GM20431 (cell line): ENCODE measurements around the gene POLR2I.

Source experiments
- in situ Hi-C: fragments of 300-500 bp; cut with MseI, MboI; formaldehyde crosslinking; loops from one replicate; pipeline ENCODE4 v1.15.0; 2020; ENCODE audit warnings: low sequenced_read_pairs; ENCODE audit not compliant: unreplicated experiment

POLR2I gene

GRCh38 chr19:36103842-36104552 lies 10.7 kb downstream of the POLR2I start:
- in situ Hi-C loops: no loop called here

- in situ Hi-C loops: no loop called here
Measured at GRCh38 chr19:36103040-36103626, 11.5 kb downstream of the POLR2I start.

DNA sequence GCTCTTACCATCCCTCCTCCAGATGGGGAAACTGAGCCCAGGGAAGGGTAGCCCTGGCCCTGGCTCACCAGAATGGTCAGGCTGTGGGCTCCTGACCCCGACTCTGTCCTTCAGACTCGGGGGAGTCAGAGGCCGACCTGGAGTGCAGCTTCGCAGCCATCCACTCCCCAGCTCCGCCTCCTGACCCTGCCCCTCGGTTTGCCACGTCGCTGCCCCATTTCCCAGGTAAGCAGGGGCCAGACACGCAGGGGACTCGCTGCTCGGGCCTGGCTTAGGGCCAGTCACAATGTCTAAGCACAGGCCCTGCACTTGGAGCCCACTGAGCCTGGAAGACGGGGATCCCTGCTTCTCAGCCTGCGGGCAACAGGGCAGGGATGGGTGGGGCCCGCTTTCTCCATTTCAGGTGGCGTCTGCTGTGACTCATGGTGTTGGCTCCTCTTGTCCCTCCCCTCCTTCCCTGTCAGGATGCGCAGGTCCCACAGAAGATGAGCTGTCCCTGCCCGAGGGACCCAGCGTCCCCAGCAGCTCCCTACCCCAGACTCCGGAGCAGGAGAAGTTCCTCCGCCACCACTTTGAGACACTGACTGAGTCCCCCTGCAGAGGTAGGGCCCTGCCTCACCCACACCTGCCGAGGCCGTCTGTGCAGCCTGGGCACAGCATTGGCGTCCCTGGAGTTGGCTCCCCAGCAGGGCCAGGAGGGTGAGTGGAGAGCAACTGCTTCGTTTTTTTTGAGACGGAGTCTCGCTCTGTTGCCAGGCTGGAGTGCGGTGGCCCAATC lies 12.9 kb downstream of the POLR2I start:
- in situ Hi-C loops: no loop called here

DNA sequence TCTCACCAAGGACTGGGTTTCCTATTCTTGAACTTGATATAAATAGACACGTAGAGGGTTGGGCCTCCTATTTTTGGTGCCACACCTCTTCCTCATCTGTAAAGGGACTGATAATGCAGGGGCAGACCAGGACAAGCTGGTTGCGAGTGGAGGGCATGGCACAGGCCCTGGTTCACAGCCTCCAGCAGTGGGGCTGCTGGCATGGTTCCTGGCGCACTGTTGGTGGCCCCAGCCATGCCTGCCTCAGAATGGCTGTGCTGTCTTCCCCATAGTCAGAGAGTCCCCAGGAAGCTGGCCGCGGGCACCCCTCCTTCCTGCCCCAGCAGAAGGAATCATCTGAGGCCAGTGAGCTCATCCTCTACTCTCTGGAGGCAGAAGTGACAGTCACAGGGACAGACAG lies 14.2 kb downstream of the POLR2I start:
- in situ Hi-C loops: no loop called here

- in situ Hi-C loops: no loop called here
Measured at GRCh38 chr19:36099166-36099785, 15.4 kb downstream of the POLR2I start.

DNA sequence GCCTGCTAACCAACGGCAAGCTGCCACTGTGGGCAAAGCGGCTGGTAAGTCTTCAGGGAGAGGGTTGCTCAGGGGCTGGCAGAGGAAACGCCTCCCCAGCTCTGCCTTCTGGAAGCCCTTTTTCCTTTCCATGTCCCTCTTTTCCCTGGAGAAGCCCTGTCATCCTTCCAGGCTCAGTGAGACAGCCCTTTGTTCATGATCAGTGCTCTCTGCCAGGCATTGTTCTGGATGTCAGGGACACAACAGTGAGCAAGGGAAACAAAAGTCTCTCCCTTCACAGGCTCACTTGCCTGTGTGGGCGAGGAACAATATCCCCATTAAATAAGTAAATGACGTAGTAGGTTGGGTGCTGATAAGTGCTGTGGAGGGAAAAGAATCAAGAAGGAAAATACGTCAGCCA lies 17.6 kb downstream of the POLR2I start:
- in situ Hi-C loops: no loop called here

GRCh38 chr19:36093687-36094086 lies 21.0 kb downstream of the POLR2I start:
- in situ Hi-C loops: no loop called here

DNA sequence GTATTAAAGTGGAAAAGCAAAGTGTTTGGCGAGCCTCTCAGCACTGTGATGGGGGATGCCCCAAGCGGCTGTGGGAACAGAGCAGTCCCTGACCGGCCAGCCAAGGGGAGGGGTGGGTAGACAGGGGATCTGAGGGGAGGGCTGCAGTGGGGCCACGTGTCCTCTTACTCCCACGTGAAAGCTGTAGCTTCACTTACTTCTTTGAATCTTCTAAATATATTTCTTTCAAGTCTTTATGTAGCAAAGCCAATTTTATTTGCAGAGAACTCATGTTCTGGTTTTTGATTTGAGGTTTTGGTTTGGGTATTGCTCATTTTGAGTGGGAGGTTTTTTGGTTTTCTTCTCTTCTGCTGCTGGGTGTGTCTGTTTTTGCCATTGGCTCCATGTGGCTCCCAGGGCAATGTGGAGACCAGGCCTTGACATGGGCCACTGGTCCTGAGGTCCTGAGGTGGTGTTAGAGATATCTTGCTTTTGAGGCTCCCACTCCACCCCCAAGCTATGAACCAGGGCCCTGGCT lies 21.5 kb downstream of the POLR2I start:
- in situ Hi-C loops: no loop called here

DNA sequence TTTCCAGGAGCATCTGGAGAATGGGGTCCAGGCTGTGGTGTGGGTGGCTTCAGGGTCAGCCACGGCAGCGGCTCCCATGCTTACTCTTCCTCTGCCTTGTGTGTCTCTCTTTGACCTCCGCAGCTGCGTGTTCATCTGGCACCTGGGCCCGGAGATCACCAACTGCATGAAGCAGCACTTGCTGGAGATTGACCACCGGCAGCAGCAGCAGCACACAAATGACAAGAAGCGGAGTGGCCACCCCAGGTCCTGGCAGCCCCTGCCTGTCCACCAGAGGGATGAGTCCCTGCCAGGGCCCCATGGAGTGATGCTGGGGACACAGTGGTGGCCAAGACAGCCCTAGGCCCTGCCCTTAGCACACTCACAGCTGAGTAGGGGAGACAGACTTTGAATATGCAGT lies 22.1 kb downstream of the POLR2I start:
- in situ Hi-C loops: no loop called here

- in situ Hi-C loops: no loop called here
Measured at GRCh38 chr19:36090910-36091695, 23.6 kb downstream of the POLR2I start.

GRCh38 chr19:36089847-36090246 lies 24.8 kb downstream of the POLR2I start:
- in situ Hi-C loops: no loop called here

GRCh38 chr19:36086326-36086725 lies 28.3 kb downstream of the POLR2I start:
- in situ Hi-C loops: no loop called here

- in situ Hi-C loops: no loop called here
Measured at GRCh38 chr19:36084231-36085009, 30.3 kb downstream of the POLR2I start.

GRCh38 chr19:36082916-36083315 lies 31.8 kb downstream of the POLR2I start:
- in situ Hi-C loops: no loop called here

- in situ Hi-C loops: no loop called here
Measured at GRCh38 chr19:36081894-36082293, 32.8 kb downstream of the POLR2I start.

GRCh38 chr19:36081385-36081784 lies 33.3 kb downstream of the POLR2I start:
- in situ Hi-C loops: no loop called here

GRCh38 chr19:36079389-36079945 lies 35.2 kb downstream of the POLR2I start:
- in situ Hi-C loops: no loop called here

DNA sequence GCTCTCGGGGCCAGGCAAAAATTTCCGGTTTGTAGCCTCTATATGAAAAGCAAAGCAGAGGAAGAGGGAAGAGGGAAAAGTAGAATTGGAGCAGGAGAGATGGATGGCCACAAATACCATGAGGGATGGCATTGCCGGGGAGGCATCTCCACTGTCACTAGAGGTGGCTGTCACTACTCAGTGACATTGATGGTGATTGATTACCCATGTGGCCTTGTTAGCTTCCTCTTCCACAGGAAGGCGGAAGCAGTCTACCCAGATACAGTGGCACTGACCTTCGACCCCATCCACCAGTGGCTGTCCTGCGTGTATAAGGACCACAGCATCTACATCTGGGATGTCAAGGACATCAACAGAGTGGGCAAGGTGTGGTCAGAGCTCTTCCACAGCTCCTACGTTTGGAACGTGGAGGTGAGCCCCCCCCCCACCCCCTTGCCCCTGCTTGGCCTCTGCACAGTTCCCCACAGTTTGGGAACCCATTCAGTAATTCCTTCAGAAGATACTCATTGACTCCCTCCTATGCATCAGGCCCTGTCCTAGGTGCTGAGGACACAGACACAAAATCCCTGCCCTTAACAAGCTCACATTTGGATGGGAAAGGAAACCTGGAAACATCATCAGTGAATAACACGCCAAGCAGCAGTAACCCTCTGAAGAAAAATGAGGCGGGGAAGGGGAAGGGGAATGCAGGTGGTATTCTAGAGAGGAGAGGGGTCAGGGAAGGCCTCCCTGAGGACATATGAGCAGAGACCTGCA lies 41.4 kb downstream of the POLR2I start:
- in situ Hi-C loops: no loop called here
